Keratinocyte (primary cell): Measurements from ENCODE around the gene NIM1K.

Experiments
- EZH2 ChIP-seq: IDR thresholded peaks from one replicate; pipeline ENCODE4 v1.6.1; 2012; ENCODE audit warnings: inconsistent platforms, mild to moderate bottlenecking, low read length, moderate library complexity
- TF ChIP-seq, protein P1 (sequence below), 3 experiments: IDR thresholded peaks in 1 of 3; conservative IDR thresholded peaks in 1 of 3; optimal IDR thresholded peaks in 1 of 3; 2 replicates in 2 of 3; 3 replicates in 1 of 3; pipeline versions ENCODE3 to v1.5.1; 2011; ENCODE audit warnings: low read length in 3 of 3, mild to moderate bottlenecking in 3 of 3, moderate library complexity in 2 of 3, control low read depth in 1 of 3, inconsistent platforms in 1 of 3; ENCODE audit not compliant: insufficient read depth in 2 of 3; ENCODE audit errors: extremely low read depth in 1 of 3

DNA sequence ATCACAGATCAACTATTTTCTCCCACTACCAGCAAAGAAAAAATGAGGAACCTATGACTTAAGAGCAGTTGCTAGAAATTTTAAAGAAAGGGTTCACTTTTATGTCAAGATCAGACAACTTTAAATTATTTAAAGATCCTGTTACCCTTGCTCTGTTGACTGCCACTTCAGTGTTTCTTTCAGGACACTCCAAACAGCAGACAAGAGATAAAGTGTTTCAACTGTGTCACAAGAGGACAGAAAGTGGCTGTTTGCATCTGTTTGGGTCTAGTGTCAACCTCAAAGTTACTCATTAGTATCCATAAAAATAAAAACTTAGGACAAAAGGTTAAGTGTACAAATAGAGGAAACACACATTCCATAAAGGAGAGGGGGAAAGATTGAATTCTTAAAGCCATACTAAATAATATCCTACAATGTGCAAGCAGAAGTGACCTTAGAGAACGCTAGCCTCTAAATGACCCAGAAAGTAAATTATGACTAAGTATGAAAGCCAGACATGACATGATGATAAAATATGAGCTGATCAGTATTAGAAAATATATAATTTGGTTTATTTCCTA lies 96.3 kb downstream of the NIM1K start:
- TF ChIP-seq, protein P1, sequence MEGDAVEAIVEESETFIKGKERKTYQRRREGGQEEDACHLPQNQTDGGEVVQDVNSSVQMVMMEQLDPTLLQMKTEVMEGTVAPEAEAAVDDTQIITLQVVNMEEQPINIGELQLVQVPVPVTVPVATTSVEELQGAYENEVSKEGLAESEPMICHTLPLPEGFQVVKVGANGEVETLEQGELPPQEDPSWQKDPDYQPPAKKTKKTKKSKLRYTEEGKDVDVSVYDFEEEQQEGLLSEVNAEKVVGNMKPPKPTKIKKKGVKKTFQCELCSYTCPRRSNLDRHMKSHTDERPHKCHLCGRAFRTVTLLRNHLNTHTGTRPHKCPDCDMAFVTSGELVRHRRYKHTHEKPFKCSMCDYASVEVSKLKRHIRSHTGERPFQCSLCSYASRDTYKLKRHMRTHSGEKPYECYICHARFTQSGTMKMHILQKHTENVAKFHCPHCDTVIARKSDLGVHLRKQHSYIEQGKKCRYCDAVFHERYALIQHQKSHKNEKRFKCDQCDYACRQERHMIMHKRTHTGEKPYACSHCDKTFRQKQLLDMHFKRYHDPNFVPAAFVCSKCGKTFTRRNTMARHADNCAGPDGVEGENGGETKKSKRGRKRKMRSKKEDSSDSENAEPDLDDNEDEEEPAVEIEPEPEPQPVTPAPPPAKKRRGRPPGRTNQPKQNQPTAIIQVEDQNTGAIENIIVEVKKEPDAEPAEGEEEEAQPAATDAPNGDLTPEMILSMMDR (optimal IDR thresholded peaks at IDR 0.05 in 1 of 3, IDR thresholded peaks at IDR 0.05 in 1 of 3, conservative IDR thresholded peaks at IDR 0.05 in 1 of 3; ENCODE audit: extremely low read depth in 1 of 3, insufficient read depth in 2 of 3, low read length in 3 of 3): no peak
- no peak for TF ChIP-seq EZH2
